NCI-H1048 (cell line): ENCODE results near the gene SVOP.
"Not testable (repeated sequence)": the region's sequence is repeated elsewhere in the genome, so short reads cannot be mapped to it uniquely, and the experiment has no call there.

ENCODE experiments used
- DNase-seq: peaks from one replicate; lab custom pipeline; 2025; lab: John Stamatoyannopoulos, UW

Gene SVOP

GRCh38 chr12:109029411-109029810 is 8.5 kb upstream of the SVOP start:
- DNase-seq, result no peak

GRCh38 chr12:109028624-109029023 is 7.8 kb upstream of the SVOP start:
- DNase-seq, result not testable (repeated sequence)

- DNase-seq, result no peak
These were observed 6.9 kb upstream of the SVOP start for GRCh38 chr12:109027767-109028166.

GRCh38 chr12:109020146-109020795 is 597 bp downstream of the SVOP start:
- DNase-seq, result no peak

- no peak for DNase-seq
These were observed 2.6 kb downstream of the SVOP start for GRCh38 chr12:109018296-109018695.

- no peak for DNase-seq
These were observed 3.9 kb downstream of the SVOP start for GRCh38 chr12:109016978-109017377.

GRCh38 chr12:109016016-109016415 is 4.9 kb downstream of the SVOP start:
- no peak for DNase-seq

- DNase-seq, result no peak
These were observed 5.7 kb downstream of the SVOP start for GRCh38 chr12:109014984-109015765.

GRCh38 chr12:109010259-109010658 is 10.6 kb downstream of the SVOP start:
- DNase-seq, result no peak

- no peak for DNase-seq
These were observed 11.1 kb downstream of the SVOP start for GRCh38 chr12:109009766-109010165.

- no peak for DNase-seq
These were observed 16.9 kb downstream of the SVOP start for GRCh38 chr12:109004017-109004416.

- DNase-seq, result no peak
These were observed 24.5 kb downstream of the SVOP start for GRCh38 chr12:108996320-108996719.

- no peak for DNase-seq
These were observed 25.4 kb downstream of the SVOP start for GRCh38 chr12:108995370-108995992.

GRCh38 chr12:108990103-108990502 is 30.8 kb downstream of the SVOP start:
- not testable (repeated sequence) for DNase-seq

- no peak for DNase-seq
These were observed 31.5 kb downstream of the SVOP start for GRCh38 chr12:108989376-108989775.

GRCh38 chr12:108985750-108986149 is 35.1 kb downstream of the SVOP start:
- no peak for DNase-seq

- DNase-seq, result no peak
These were observed 37.6 kb downstream of the SVOP start for GRCh38 chr12:108983227-108983626.

- no peak for DNase-seq
These were observed 38.1 kb downstream of the SVOP start for GRCh38 chr12:108982621-108983219.

GRCh38 chr12:108981835-108982234 is 39.0 kb downstream of the SVOP start:
- no peak for DNase-seq

GRCh38 chr12:108980831-108981618 is 39.8 kb downstream of the SVOP start:
- no peak for DNase-seq

- no peak for DNase-seq
These were observed 43.5 kb downstream of the SVOP start for GRCh38 chr12:108977360-108977759.

GRCh38 chr12:108975024-108975593 is 45.8 kb downstream of the SVOP start:
- no peak for DNase-seq
